Measurements from ENCODE around the gene MED12L.

The MED12L gene

GRCh38 chr3:151460774-151461450 lies 375.4 kb downstream of the MED12L start, which contains the start of gene IGSF10:
Gene IGSF10 (minus strand): TSS chr3:151461061. CDS start chr3:151458709, 2,352 bp downstream.
- no peaks in the 10 kb centered on the region for H3K27me3 ChIP-seq (ENCODE audit: insufficient read depth, poor library complexity, severe bottlenecking)
- H3K27ac ChIP-seq (replicated peaks) = no peak within 1 kb of the TSS
- no peak for DNase-seq (ENCODE audit: low read depth in 1 of 2, low spot score in 1 of 2)
- H3K4me3 ChIP-seq (replicated peaks; ENCODE audit: insufficient read depth, low read length) = no peak within 1 kb of the TSS
- TF ChIP-seq REST (IDR thresholded peaks at IDR 0.05; ENCODE audit: insufficient replicate concordance, low read depth) = no peak
- TF ChIP-seq SPI1 (IDR thresholded peaks at IDR 0.05; ENCODE audit: borderline replicate concordance, low read depth) = no peak
- TF ChIP-seq POLR2AphosphoS5 (IDR thresholded peaks at IDR 0.05; ENCODE audit: low read depth) = no peak
- TF ChIP-seq GABPA (IDR thresholded peaks at IDR 0.05; ENCODE audit: low read depth) = no peak
- TF ChIP-seq CTCF (IDR thresholded peaks at IDR 0.05; ENCODE audit: insufficient read depth, low read length) = no peak

GRCh38 chr3:151462278-151462780 lies 376.9 kb downstream of the MED12L start:
- TF ChIP-seq POLR2AphosphoS5 (IDR thresholded peaks at IDR 0.05; ENCODE audit: low read depth) (no peak), REST (IDR thresholded peaks at IDR 0.05; ENCODE audit: insufficient replicate concordance, low read depth) (no peak), GABPA (IDR thresholded peaks at IDR 0.05; ENCODE audit: low read depth) (no peak), SPI1 (IDR thresholded peaks at IDR 0.05; ENCODE audit: borderline replicate concordance, low read depth) (no peak), CTCF (IDR thresholded peaks at IDR 0.05; ENCODE audit: insufficient read depth, low read length) (no peak)
- DNase-seq (ENCODE audit: low read depth in 1 of 2, low spot score in 1 of 2) = no peak
- H3K27me3 ChIP-seq (ENCODE audit: insufficient read depth, poor library complexity, severe bottlenecking) = no peaks in the 10 kb centered on the region
- H3K27ac ChIP-seq (replicated peaks) = no peak overlapping the region
- no peak overlapping the region for H3K4me3 ChIP-seq (replicated peaks; ENCODE audit: insufficient read depth, low read length)

DNA sequence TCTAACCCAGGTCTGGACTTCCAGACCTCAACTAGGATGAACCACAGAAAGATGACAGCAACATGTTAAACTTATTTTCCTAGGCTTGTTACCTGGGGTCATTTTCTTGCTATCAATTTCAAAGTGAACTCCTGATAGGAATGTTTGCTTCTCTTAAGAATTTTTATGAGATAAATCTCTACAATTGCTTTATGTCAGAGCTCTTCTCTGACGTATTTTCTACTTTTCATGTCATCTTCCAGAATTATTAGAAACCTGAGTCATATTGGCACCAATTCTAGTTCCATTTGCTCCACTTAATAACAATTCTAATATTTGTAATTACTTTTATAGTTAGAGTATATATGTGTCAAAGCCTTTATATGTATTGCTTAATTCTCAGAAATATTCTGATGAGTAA lies 377.5 kb downstream of the MED12L start:
- H3K4me3 ChIP-seq (replicated peaks; ENCODE audit: insufficient read depth, low read length) = no peak overlapping the region
- H3K27ac ChIP-seq (replicated peaks) = no peak overlapping the region
- TF ChIP-seq GABPA (IDR thresholded peaks at IDR 0.05; ENCODE audit: low read depth) = no peak
- TF ChIP-seq POLR2AphosphoS5 (IDR thresholded peaks at IDR 0.05; ENCODE audit: low read depth) = no peak
- no peak for TF ChIP-seq CTCF (IDR thresholded peaks at IDR 0.05; ENCODE audit: insufficient read depth, low read length)
- TF ChIP-seq REST (IDR thresholded peaks at IDR 0.05; ENCODE audit: insufficient replicate concordance, low read depth) = no peak
- no peak for TF ChIP-seq SPI1 (IDR thresholded peaks at IDR 0.05; ENCODE audit: borderline replicate concordance, low read depth)
- no peak for DNase-seq (ENCODE audit: low read depth in 1 of 2, low spot score in 1 of 2)
- no peaks in the 10 kb centered on the region for H3K27me3 ChIP-seq (ENCODE audit: insufficient read depth, poor library complexity, severe bottlenecking)
